ENCODE data around the gene FHIT.
"Not testable (repeated sequence)": the region's sequence is repeated elsewhere in the genome, so short reads cannot be mapped to it uniquely, and the experiment has no call there.

Gene FHIT

DNA sequence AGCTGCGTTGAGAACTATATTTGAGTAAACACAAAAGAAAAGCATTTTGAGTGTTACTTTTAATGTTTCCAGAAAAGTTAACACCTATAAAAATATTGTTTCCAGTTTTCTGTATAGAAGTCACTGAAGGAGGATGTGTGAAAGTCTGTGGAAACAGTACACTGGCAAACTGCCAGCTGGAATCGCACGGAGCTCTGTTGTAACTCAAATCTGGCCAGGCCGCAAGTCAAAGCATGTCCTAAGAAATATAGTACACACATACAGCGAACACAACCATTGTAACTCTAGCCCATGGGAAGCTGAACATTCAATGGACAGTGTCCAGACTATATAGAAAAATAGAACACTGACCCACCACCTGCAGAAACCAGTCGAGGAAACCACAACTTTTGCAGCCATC, 657.2 kb downstream of the FHIT start:
- no peak for DNase-seq

DNA sequence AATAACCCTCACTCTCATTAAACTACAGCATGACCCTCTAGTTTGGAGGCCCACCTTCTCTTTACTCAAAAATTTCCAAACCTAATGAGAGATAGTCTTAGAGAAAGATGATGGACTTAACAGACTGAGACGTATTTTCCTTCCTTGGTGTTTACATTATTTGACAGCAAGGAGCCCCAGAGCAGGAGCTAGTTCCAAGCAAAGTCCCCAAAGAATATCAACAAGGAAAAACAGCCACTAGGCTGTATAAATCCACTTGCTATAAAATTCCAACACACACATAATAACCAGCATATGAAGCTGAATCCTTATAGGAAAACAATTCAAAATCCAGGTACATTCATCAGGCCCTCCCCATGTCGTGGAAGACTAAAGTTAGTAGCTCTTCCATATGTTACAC, 660.0 kb downstream of the FHIT start:
- DNase-seq = no peak

DNA sequence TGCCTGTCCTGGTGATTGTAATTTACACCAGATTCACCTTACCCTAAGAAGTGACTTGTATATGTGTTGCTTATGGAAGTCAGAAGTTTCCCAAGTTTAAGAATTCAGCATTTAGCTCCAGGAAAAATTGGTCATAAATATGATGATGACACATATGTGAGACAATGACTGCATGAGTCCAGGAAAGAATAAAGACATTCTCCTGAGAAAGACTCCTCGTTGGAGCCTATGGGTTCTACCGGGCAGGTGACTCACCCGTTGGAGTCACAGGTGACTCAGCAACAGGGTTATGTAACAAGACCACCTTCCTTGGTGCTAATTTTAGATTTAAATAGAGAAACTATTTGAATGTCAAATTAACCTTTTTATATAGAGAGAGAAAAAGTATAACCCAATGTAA, 662.4 kb downstream of the FHIT start:
- no peak for DNase-seq

DNA sequence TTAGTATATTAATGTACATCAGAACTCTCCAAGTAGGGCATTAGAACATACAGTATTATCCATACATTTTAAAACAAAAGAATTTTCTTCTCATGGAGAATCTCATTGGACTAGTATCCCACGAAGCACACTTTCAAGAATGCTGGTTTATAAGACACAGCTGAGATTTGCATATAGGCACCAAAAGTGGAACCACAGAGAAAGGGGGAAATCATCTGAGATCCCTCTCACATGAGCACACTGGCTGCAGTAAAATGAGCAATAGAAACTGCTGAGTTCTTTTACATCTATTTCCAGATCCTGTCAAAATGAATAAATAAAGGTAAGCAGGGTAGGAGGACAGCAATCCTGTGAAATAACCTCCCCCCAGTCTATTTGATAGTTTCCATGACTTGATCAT, 665.3 kb downstream of the FHIT start:
- DNase-seq = no peak

DNA sequence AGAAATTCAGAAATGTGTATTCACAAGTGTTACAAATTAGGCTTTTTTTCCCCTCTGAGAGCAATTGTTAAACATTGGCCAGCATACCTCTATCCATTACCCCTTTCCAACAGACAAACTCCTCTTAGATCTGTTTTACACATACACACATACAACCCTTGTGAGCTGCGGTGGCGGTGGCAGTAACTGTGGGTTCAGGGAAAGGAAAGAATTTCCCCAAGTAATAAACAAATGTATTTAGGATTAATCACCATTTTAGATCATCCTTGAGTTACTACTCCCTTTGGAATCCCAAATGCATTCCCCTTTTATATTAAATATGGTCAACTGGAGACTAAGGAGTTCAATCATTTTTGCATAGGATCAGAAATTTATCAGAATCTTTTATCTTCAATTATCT, 667.0 kb downstream of the FHIT start:
- DNase-seq = no peak

DNA sequence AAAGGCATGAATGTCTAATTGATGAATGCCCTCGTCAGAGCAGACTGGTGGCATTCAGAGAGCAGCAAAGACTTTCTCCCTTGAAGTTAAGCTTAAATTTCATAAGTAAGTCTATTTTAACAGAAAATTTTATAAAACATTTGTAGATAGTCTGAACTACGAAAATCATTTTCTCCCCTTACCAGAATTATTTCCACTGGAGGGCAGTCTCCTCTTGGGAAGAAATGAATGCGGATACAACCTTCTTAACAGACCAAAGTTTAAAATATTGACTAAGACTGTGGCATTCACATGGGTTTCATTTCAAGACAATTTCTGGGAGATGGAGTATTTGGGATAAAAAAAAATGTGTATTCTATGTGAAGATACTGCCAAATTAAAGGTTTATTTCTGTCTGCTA, 669.0 kb downstream of the FHIT start:
- DNase-seq = no peak

DNA sequence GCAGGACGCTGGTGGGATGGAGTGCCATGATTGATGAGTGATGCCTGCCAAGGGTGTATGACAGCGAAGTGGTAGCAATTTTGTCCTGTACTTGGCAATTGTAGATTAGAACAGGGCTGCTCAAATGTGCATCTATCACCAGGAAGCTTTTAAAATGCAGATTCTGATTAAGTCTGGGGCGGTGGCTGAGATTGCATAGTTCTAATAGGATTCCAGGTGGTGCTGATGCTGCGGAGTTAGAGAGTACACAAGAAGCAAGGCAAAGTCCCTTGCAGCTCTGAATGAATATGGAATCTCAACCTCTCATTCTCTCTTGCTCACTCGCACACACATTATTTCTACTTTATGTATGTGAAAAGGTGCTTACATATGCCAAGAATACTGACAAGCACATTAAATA, 670.4 kb downstream of the FHIT start:
- no peak for DNase-seq

DNA sequence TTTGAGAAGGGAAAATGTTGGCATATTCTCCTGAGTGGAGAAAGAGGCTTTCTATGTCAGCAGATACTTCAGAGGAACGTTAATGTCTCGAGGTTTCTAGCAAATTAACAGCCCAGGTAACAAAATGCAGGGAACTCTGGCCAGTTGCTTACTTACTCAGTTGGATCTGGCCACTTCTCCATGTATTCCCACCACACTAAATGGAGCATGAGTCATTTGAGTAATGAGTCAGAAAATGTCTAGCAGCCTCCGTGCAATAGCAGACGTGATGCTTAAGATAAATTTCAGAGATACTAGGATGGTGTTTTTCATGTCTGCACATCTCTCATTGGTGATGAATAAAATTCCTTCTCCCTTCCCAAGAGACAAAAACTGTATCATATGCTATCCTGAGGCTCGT, 671.5 kb downstream of the FHIT start:
- DNase-seq = no peak

DNA sequence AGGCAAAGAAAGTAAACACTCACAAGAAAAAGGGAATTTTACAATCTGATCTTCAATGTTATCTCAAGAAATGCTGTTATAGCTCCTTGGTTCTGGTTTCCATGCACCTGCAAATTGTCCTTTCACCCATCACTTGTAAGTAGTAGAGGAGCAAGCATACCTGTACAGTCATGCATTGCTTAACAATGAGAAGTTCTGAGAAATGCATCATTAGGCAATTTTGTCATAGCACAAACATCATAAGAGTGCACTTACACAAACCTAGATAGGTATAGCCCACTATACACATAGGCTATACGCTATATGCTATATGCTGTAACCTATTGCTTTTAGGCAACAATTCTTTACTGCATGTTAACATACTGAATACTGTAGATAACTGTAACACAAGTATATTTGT, 672.3 kb downstream of the FHIT start:
- no peak for DNase-seq

DNA sequence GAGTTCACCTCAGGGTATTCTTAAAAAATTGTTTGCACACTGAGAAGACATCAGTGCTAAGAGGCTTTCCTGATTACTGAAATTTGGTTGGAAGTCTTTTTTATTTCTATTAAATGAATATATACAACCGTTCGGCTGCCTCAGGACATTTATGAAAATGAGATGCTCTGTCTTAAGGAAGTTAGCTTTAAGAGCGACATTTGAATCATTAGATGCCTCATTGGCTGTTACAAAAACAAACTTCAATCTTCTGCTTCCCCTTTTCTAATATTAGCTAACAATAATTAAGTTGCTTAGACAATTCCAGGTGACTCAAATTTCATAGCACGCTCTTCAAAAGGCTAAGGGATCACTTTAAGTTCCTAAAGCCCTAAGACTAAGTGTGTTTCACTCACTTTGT, 673.7 kb downstream of the FHIT start:
- no peak for DNase-seq

DNA sequence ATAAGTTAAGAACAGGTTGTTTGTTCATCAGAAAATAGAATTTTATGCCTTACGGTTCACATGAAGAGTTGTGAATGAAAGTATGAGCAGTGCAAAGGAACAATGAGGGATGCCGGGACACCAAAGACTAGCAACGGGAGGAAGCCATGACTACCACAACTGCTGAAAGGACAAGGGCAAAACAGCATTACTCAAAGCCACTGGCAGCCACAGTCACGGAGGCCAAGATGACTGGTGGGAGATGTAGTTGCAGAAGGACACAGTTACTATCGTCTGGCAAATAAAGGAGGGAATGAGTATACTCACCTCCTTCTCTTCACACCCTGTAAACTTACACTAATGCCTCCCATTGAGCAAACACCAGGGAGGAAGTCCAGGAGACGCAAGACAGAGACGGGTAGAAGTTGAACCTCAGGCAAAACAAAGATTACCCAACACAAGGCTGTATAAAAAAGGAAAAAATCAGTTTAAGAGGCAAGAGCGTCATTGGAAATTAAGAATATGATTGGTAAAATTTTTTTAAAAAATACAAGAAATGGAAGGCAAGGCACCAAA, 675.5 kb downstream of the FHIT start:
- no peak for DNase-seq

DNA sequence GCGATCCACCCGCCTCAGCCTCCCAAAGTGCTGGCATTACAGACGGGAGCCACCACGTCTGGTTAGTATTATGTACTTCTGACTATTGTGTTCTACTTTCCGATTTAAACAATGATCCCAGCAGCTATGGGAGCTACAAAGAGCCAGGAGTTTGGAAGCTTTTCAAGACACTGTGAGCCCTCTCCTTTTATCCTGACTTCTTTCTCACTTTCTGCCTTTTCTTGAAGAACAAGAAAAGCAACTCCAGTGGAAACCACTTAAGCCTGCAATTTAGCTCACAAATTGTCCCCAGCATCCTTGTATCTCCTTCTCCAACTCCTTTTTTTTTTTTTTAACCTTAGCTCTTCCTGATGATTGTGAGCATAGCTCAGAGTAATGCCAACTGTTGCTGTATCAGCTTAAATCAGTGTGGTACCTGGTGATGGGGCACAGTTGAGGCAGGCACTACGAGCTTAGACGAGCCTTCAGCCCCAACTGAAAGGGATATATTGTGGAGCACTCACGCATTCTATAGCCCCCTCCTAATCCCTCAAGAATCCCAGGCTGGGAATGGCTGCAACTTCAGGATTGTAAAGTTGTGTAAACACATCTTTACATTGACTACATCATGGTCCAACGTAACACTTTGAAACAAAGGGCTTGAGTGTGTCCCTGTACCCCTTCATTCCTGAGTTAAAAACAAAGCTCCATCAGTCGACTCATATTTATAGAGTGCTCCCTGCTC, 677.0 kb downstream of the FHIT start:
- DNase-seq = no peak

DNA sequence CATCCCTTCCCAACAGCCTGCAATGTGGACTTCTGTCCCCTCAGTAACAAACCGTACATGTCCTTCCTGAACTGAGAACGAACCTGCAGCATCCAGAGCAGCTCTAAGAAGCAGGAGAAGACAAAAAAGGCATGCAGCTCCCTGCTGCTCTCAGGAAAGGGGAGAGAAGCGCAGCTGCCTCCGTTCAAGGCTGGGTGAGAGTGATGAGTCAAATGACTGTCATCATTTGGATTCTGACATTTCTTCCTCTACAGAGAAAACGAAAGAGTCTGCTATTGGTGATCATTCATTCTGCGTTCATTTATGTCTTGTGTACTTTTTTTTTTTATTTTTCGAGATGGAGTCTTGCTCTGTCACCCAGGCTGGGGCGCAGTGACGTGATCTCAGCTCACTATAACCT, 677.8 kb downstream of the FHIT start:
- DNase-seq = no peak

DNA sequence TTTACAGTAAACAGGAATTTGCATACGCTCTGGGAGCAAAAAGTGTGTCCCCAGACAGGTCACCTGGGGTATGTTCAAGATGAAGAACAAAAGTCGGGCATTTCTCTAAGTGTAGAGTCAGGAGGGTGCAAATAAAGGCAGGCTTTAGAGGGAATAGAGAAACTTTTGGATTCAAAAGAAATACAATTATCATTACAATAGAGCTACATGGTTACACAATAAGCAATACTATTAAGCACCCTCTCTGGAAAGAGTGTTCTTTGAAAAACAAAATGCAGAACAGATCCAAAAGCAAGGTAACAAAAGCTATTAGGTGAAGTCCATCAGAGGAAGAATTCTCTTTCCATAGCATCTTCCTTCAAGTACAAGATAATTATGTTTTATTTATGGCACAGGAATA, 679.7 kb downstream of the FHIT start:
- no peak for DNase-seq

DNA sequence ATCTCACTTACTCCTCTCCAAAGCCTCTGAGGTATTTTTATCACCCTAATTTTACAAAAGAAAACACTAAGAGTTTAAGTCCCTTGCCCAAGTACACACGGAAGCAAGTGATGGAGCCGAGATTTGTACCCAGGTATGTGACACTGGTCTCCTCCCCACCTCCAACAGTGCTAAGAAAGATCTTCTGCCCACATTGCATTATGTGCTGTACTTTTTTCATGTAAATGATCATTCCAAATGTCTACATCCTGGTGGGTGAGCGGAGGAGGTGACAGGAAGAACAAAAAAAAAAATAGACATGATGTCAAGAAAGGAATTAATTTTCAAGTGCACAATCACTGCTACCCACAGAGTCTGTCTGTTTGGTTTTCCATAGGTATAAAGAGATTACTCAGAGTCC, 694.1 kb downstream of the FHIT start:
- DNase-seq = no peak

DNA sequence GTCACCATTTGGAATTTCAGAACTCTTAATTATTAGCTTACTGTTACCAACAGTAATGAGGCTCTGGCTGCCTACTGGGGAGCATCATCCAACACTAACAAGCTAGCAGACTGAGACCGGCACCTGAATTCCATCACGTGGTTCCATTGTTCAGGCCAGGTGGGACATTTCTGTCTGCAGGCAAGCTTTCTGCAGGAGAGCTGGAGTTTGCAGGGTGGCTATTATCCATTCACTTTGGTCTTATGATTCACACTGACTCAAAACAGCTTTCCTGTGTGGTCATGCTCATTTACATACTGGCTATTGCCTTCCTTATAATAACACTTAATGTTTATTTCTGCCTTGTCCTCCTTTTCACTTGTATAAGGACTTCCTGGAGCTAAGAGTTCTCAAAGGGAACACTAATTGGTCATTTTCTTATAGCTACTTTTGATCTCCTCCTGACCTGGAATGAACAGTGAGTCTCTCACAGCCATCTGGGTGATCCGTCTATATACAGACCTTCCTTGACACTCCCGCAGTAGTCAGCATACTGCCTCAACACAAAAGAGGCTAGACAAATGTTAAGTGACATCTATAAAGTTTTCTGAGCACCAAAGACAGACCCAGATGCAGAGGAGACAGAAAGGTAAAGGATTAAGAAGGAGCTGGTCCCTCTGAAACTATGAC, 695.4 kb downstream of the FHIT start:
- DNase-seq = no peak

DNA sequence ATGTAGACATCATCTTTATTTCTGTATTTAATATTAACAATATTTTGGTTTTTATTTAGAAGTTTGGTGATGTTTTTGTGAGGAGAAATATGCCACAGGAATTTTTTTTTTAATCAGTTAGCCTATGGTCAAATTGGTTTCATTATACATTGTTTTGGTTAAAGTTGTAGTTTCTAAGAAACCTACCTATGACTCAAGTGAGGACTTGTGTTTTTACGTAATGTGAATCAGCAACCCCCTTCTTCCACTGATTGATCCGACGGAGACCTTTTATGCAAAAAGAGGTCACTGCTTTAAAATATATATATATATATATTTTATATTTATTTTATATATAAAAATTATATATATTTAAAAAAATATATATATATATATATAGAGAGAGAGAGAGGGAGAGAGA, 698.1 kb downstream of the FHIT start:
- DNase-seq = no peak

DNA sequence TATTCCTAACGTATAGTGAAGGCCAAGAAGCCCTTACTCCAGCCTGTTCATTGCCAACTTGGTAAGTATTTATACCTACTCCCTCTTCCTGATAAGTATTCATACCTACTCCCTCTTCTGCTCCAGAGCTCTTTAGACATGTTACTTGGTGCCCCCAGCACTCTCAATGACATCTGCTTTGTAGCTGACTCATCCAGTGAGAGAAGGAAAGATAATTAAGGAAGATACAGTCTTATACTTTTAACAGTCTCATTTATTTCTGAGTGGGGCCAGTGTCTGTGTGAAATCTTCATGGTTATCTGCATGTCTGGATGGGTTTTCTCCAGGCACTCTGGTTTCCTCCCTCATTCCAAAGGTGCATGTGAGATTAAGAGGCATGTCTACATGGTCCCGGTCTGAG, 698.7 kb downstream of the FHIT start:
- DNase-seq = no peak

DNA sequence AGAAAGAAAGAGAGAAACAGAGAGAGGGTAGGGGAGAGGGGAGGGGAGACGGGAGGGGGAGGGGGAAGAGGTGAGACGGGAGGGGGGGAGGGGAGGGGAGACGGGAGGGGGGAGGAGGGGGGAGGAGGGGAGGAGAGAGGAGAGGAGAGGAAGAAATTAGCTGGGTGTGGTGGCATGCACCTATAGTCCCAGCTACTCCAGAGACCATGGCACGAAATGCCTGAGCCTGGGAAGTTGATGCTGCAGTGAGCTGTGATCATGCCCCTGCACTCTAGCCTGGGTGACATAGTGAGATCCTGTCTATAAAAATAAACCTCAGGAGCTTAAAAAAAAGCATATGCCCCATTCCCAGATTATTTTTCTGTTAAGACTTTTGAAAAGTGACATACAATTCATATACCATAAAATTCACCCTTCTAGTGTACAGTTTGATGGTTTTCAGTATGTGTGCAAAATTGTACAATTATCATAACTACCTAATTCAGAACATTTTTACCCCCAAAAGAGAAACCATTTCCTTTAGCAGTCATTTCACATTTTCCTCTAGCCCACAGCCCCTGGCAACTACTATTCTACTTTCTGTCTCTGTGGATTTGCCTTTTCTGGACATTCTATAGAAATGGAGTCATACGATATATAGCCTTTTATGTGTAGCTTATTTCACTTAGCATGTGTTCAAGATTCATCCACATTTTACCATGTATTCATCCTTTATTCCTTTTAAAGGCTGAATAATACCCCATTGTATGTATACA, 699.6 kb downstream of the FHIT start:
- no peak for DNase-seq

DNA sequence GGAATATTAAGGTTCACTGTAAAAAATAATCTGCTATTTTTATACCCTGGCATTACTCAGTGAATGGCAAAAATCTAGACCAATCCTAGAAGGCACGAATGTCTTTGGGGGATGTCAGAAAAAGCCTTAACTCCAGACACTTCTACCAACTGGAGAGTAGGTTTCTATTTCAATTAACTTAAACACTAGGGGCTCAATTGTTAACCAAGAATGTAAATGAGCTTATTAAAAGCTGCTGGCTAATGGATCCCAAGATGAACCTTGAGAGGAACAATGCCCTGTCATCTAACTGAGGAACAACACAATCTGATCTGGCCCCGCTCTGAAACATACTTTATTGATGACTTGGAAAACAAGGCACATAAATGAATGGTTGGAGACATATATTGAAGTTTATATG, 701.4 kb downstream of the FHIT start:
- DNase-seq = no peak

DNA sequence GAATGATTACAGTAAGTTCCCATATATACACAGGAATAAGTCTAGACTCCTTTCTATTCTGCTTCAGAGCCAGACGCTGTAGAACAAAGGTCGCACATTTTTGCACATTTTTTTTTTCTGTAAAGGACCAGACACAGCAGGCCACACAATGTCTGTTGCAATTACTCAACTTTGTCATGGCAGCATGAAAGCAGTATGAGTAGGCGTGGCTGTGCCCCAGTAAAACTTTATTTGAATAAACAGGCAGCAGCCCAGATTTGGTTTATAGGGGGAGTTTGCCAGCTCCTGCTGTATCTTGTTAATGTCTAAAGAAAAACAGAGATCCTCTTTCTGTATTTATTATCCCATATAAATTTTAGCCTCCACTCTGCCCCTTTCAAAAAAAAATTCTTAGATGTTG, 708.3 kb downstream of the FHIT start:
- no peak for DNase-seq

DNA sequence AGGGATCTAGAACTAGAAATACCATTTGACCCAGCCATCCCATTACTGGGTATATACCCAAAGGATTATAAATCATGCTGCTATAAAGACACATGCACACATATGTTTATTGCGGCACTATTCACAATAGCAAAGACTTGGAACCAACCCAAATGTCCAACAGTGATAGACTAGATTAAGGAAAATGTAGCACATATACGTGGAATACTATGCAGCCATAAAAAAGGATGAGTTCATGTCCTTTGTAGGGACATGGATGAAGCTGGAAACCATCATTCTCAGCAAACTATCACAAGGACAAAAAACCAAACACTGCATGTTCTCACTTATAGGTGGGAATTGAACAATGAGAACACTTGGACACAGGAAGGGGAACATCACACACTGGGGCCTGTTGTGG, 711.9 kb downstream of the FHIT start:
- DNase-seq = not testable (repeated sequence)

DNA sequence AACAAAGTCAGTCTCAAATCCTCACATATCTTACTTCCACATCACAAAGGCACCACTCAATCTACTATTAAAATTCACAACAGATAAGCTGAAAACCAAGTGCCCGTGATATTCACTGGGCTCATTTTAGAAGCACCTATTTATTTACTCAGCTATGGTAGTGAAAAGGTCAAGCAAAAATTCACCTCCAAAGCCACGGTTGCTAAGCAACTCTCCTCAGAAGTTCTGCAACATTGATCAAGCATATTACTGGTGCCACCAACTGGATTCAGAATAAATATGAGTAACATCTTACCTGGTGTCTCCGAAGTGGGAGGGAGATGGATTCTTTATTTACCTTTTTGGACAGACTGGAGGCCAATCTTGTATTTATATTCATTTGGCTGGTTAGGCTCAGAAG, 714.8 kb downstream of the FHIT start:
- no peak for DNase-seq

DNA sequence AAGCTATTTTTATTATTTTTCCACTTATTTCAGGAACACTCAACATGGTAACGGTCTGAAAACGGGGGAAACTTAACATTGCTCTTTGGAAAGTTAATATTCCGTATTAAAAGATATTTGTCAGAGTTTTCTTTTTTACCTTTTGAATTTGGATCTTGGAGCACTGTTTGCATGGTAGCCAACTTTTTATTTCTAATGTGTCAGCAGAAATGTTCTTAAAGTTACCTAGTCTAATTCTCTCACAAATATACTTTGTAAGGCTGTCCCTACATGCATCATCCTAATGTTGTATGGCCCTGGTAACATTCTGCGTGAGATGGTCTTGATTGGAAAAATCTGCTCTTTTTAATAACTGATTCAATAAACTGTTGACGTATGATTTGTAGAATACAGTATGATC, 719.5 kb downstream of the FHIT start:
- no peak for DNase-seq

Data from central memory CD4-positive, alpha-beta T cell (primary cell).